ENCODE measurements around the gene ASIP. TPM values are rescaled to one million over a fixed set of nuclear protein-coding genes. Genes with fewer than 3 reads are reported as not detected.

The ASIP gene
- total and polyA plus RNA-seq, 2 of the 13 experiments (the other 11 are each of a cell fraction or from before 2014, with no cell fraction given), result not detected

DNA sequence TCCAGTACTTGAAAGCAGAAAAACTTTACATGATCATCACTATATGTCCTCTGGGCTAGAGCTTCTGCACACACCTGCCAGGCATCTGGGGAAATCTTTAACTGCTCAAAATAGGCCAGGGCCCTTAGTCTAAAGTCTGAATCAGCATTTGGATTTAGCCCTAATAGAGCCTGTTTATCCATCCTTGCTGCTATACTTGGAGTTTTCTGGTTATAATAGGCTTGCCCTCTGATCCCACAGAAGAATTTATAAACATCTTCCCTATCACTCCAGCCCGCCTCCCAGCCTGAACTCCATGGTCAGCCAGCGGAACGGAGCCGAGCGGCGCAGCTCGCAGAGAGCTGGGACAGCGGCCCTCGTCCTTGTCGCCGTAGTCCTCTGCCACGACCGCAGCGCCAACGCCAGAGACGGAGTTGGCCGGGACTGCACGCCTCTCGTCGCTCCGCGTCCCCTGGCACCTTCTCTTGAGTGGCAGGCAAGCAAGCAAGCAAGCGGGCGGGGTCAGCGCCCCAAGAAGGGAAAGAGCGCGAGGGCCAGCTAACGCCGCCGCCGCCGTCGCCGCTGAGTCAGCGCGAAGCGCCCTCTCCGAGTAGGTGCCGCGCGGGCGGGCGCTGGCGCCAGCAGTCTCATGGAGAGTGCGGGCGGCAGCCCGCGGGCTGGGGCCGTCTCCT lies 25.4 kb upstream of the ASIP start (continued):
- TF ChIP-seq, protein P1, sequence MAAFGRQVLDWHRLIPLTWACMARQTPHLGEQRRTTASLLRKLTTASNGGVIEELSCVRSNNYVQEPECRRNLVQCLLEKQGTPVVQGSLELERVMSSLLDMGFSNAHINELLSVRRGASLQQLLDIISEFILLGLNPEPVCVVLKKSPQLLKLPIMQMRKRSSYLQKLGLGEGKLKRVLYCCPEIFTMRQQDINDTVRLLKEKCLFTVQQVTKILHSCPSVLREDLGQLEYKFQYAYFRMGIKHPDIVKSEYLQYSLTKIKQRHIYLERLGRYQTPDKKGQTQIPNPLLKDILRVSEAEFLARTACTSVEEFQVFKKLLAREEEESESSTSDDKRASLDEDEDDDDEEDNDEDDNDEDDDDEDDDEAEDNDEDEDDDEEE (CRISPR knock-in tag; IDR thresholded peaks at IDR 0.05), result no peak; the same call in 1 of the 2 replicates
- peak; percentile 69 for TF ChIP-seq ZMYM4 (CRISPR knock-in tag; IDR thresholded peaks at IDR 0.05)
- peak; percentile 97 for TF ChIP-seq MAFG (CRISPR knock-in tag; IDR thresholded peaks at IDR 0.05)
- TF ChIP-seq, protein P2, sequence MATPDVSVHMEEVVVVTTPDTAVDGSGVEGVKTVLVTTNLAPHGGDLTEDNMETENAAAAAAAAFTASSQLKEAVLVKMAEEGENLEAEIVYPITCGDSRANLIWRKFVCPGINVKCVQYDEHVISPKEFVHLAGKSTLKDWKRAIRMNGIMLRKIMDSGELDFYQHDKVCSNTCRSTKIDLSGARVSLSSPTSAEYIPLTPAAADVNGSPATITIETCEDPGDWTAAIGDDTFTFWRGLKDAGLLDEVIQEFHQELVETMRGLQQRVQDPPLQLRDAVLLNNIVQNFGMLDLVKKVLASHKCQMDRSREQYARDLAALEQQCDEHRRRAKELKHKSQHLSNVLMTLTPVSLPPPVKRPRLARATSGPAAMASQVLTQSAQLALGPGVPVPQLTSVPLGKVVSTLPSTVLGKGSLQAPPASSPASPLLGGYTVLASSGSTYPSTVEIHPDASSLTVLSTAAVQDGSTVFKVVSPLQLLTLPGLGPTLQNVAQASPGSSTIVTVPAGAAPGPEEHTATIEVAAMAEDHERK (CRISPR knock-in tag; IDR thresholded peaks at IDR 0.05; ENCODE audit: low read depth), result no peak
- peak; percentile 73; the same call in 1 of the 2 replicates for TF ChIP-seq MYC (CRISPR knock-in tag; IDR thresholded peaks at IDR 0.05; ENCODE audit: borderline replicate concordance)
- TF ChIP-seq, protein P3, sequence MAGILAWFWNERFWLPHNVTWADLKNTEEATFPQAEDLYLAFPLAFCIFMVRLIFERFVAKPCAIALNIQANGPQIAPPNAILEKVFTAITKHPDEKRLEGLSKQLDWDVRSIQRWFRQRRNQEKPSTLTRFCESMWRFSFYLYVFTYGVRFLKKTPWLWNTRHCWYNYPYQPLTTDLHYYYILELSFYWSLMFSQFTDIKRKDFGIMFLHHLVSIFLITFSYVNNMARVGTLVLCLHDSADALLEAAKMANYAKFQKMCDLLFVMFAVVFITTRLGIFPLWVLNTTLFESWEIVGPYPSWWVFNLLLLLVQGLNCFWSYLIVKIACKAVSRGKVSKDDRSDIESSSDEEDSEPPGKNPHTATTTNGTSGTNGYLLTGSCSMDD (CRISPR knock-in tag; IDR thresholded peaks at IDR 0.05), result no peak
- TF ChIP-seq ATF7 (IDR thresholded peaks at IDR 0.05), result no peak
- no peak for TF ChIP-seq ATF7 (CRISPR knock-in tag; IDR thresholded peaks at IDR 0.05)
- TF ChIP-seq ZNF124 (CRISPR knock-in tag; IDR thresholded peaks at IDR 0.05), result peak; percentile 61
- TF ChIP-seq, protein P4, sequence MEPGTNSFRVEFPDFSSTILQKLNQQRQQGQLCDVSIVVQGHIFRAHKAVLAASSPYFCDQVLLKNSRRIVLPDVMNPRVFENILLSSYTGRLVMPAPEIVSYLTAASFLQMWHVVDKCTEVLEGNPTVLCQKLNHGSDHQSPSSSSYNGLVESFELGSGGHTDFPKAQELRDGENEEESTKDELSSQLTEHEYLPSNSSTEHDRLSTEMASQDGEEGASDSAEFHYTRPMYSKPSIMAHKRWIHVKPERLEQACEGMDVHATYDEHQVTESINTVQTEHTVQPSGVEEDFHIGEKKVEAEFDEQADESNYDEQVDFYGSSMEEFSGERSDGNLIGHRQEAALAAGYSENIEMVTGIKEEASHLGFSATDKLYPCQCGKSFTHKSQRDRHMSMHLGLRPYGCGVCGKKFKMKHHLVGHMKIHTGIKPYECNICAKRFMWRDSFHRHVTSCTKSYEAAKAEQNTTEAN (CRISPR knock-in tag; conservative IDR thresholded peaks at IDR 0.05), result no peak
- TF ChIP-seq, protein P5, sequence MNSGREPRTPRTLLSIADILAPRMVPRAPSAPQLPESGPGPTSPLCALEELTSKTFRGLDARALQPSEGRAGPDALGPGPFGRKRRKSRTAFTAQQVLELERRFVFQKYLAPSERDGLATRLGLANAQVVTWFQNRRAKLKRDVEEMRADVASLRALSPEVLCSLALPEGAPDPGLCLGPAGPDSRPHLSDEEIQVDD (CRISPR knock-in tag; IDR thresholded peaks at IDR 0.05; ENCODE audit: borderline replicate concordance), result peak; percentile 93
- no peak for TF ChIP-seq RBAK (CRISPR knock-in tag; IDR thresholded peaks at IDR 0.05)
- TF ChIP-seq, protein P6, sequence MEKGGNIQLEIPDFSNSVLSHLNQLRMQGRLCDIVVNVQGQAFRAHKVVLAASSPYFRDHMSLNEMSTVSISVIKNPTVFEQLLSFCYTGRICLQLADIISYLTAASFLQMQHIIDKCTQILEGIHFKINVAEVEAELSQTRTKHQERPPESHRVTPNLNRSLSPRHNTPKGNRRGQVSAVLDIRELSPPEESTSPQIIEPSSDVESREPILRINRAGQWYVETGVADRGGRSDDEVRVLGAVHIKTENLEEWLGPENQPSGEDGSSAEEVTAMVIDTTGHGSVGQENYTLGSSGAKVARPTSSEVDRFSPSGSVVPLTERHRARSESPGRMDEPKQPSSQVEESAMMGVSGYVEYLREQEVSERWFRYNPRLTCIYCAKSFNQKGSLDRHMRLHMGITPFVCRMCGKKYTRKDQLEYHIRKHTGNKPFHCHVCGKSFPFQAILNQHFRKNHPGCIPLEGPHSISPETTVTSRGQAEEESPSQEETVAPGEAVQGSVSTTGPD (CRISPR knock-in tag; IDR thresholded peaks at IDR 0.05), result no peak
- no peak for TF ChIP-seq ZFP36 (IDR thresholded peaks at IDR 0.05; ENCODE audit: borderline replicate concordance, low read depth, low read length, partially characterized antibody)
- TF ChIP-seq TEAD3 (CRISPR knock-in tag; optimal IDR thresholded peaks at IDR 0.05; ENCODE audit: borderline replicate concordance), result peak; percentile 42
- TF ChIP-seq, protein P7, sequence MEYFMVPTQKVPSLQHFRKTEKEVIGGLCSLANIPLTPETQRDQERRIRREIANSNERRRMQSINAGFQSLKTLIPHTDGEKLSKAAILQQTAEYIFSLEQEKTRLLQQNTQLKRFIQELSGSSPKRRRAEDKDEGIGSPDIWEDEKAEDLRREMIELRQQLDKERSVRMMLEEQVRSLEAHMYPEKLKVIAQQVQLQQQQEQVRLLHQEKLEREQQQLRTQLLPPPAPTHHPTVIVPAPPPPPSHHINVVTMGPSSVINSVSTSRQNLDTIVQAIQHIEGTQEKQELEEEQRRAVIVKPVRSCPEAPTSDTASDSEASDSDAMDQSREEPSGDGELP (IDR thresholded peaks at IDR 0.05; ENCODE audit: borderline replicate concordance, low read depth), result peak; percentile 37; the same call in 1 of the 2 replicates
- no peak; the same call in 1 of the 2 replicates for TF ChIP-seq ZNF563 (CRISPR knock-in tag; IDR thresholded peaks at IDR 0.05)
- TF ChIP-seq RFX1 (IDR thresholded peaks at IDR 0.05), result no peak
- TF ChIP-seq, protein P8, sequence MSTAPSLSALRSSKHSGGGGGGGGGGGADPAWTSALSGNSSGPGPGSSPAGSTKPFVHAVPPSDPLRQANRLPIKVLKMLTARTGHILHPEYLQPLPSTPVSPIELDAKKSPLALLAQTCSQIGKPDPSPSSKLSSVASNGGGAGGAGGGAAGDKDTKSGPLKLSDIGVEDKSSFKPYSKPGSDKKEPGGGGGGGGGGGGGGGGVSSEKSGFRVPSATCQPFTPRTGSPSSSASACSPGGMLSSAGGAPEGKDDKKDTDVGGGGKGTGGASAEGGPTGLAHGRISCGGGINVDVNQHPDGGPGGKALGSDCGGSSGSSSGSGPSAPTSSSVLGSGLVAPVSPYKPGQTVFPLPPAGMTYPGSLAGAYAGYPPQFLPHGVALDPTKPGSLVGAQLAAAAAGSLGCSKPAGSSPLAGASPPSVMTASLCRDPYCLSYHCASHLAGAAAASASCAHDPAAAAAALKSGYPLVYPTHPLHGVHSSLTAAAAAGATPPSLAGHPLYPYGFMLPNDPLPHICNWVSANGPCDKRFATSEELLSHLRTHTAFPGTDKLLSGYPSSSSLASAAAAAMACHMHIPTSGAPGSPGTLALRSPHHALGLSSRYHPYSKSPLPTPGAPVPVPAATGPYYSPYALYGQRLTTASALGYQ (CRISPR knock-in tag; IDR thresholded peaks at IDR 0.05), result no peak
- peak; percentile 28; the same call in 1 of the 2 replicates for TF ChIP-seq HMG20A (CRISPR knock-in tag; IDR thresholded peaks at IDR 0.05; ENCODE audit: borderline replicate concordance)
- peak; percentile 84 for TF ChIP-seq MIER2 (CRISPR knock-in tag; IDR thresholded peaks at IDR 0.05)

Data from HepG2 (cell line).